HUES64 (cell line): ENCODE results near the gene IGF1R.

Experiments used
- H3K27ac ChIP-seq: 2 replicates; pipeline ENCODE4 v1.7.0; 2013; ENCODE audit warnings: low read depth, low read length, inconsistent platforms
- H3K27me3 ChIP-seq: 2 replicates; pipeline ENCODE4 v1.6.1; 2013; ENCODE audit warnings: mild to moderate bottlenecking, low read length; ENCODE audit not compliant: insufficient read depth
- H3K36me3 ChIP-seq: 2 replicates; pipeline ENCODE4 v1.6.1; 2013; ENCODE audit warnings: mild to moderate bottlenecking, low read length; ENCODE audit not compliant: insufficient read depth
- H3K4me1 ChIP-seq: 2 replicates; pipeline ENCODE4 v1.6.1; 2013; ENCODE audit warnings: mild to moderate bottlenecking, low read length, moderate library complexity; ENCODE audit not compliant: insufficient read depth
- H3K4me3 ChIP-seq: 2 replicates; pipeline ENCODE4 v1.5.1; 2013; ENCODE audit warnings: mild to moderate bottlenecking, low read length, moderate library complexity
- H3K9ac ChIP-seq: 2 replicates; pipeline ENCODE4 v1.6.1; 2013; ENCODE audit warnings: mild to moderate bottlenecking, low read depth, low read length
- H3K9me3 ChIP-seq: 2 replicates; pipeline ENCODE4 v1.6.1; 2013; ENCODE audit warnings: low read depth, low read length; ENCODE audit not compliant: insufficient read depth
- WGBS: fragments of 150-250, 120-280 bp; methylation state at CpG from one replicate; pipeline ENCODE4 v1.1.7; 2013; ENCODE audit warnings: missing lambda C conversion rate; 5-methylcytosine and 5-hydroxymethylcytosine counted together

The IGF1R gene

GRCh38 chr15:98772895-98773294 is 124.6 kb downstream of the IGF1R start:
- peaks cover 66% of the 10 kb centered on the region for H3K4me1 ChIP-seq

DNA sequence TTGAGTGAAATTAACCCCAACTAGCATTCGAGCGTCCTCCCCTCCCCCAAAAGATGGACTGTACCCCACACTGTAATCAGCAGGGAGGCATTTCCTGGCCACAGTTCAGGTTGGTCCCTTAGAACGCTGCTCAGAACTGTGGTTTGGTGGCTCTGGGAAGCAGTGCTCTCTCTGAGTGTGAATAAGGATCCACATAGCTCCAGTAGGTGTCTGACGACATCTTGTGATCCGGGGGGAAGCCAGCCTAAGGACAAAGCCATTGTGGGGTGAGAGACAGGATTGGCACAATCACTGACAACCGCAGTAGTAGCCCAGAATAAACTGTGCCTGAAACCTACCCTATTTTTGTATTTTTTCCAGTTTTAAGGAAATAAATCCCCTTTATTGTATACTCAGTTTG is 125.3 kb downstream of the IGF1R start:
- Histone ChIP-seq H3K4me1 (peaks cover 66% of the 10 kb centered on the region), H3K27ac (peak overlapping the region; percentile 38; the same call in 1 of the 2 replicates)
- 66% methylated on average over 6 of the region's 6 CpGs for WGBS

More at GRCh38 chr15:98772895-98773294, 124.6 kb downstream of the IGF1R start:
- no peaks in the 10 kb centered on the region for H3K27me3 ChIP-seq
- H3K36me3 ChIP-seq, result no peaks in the 10 kb centered on the region
- 89% methylated on average over 3 of the region's 3 CpGs for WGBS
- H3K9me3 ChIP-seq, result no peaks in the 10 kb centered on the region
- no peak overlapping the region for H3K27ac ChIP-seq
- no peak overlapping the region for H3K9ac ChIP-seq
- H3K4me3 ChIP-seq, result no peak overlapping the region

DNA sequence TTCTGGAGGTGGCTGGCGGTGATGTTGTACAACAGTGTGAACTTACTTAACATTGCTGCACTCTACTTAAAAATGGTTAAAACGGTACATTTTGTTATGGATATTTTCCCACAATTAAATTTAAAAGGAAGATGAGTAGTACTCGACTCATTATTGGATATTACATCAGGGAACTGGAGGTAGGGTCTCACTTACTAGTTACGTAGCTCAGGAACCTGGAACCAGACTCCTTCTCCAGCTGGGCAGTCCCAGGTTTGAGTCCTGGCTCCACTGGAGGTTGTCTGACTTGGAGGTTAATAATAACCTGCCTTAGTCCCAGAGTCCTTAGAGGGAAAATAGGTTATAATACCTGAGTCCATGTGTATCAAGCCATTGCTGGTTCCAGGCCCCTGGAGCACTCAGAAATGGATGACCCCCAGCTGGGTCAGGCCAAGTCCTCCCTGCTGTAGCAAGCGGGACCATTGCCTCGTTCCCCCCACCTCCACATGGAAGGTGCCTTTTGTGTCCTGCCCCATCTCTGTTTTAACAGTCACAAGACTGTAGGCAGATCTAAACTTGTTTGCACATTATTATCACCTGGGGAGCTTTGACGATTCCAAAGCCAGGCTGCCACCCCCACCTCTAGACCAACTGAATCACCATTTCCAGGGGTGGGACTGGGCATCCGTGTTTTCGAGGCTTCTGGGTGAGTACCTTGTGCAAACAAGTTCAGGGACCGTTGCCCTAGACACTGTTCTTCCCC is 126.6 kb downstream of the IGF1R start:
- 85% methylated on average over 9 of the region's 10 CpGs for WGBS
- Histone ChIP-seq H3K27me3 (no peaks in the 10 kb centered on the region), H3K4me1 (peaks cover 64% of the 10 kb centered on the region), H3K36me3 (no peaks in the 10 kb centered on the region), H3K4me3 (no peak overlapping the region), H3K9me3 (no peaks in the 10 kb centered on the region), H3K9ac (no peak overlapping the region), H3K27ac (no peak overlapping the region; the same call in 1 of the 2 replicates)

More for the DNA sequence above, 125.3 kb downstream of the IGF1R start:
- Histone ChIP-seq H3K9me3 (no peaks in the 10 kb centered on the region), H3K27me3 (no peaks in the 10 kb centered on the region), H3K36me3 (no peaks in the 10 kb centered on the region), H3K9ac (peak overlapping the region; percentile 6; the same call in 1 of the 2 replicates), H3K4me3 (no peak overlapping the region)

DNA sequence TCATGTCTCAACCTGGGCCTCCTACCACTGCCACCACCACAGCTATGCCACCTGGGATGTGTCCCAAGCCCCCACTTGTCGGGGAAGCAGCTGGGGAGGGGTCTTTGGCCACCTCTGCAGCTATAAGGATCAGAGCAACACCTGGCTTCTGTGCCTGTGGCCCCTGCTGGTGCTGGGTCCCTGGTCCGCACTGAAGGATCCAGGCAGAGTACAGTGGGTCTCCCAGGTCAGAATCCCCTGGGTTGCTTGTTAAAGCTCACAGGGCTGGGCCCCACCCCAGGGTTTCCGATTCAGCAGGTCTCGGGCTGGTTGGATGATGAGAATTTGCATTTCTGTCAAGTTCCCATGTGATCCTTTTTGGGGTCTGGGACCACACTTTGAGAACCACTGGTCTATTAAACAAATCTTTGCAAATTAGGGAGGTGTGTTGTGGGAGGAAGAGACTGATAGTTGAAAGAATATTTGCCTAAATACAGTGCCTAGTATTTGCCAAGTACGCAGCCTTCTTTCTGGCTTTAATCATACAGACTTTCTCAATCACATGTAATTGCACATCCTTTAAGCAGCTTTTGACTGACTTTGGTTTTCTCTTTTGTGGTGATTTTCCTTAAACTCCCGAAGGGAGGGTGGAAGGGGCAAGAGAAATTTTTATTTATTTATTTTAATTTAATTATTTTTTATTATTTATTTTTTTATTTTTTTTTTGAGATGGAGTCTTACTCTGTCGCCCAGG is 127.3 kb downstream of the IGF1R start:
- Histone ChIP-seq H3K4me1 (peaks cover 57% of the 10 kb centered on the region), H3K9me3 (no peaks in the 10 kb centered on the region), H3K27me3 (no peaks in the 10 kb centered on the region), H3K36me3 (no peaks in the 10 kb centered on the region), H3K4me3 (no peak overlapping the region), H3K9ac (no peak overlapping the region), H3K27ac (no peak overlapping the region; the same call in 1 of the 2 replicates)
- 88% methylated on average over 6 of the region's 7 CpGs for WGBS

GRCh38 chr15:98776607-98777281 is 128.4 kb downstream of the IGF1R start:
- Histone ChIP-seq H3K4me3 (no peak overlapping the region), H3K36me3 (no peaks in the 10 kb centered on the region), H3K27ac (peak overlapping the region; percentile 29; the same call in 1 of the 2 replicates), H3K9me3 (no peaks in the 10 kb centered on the region), H3K27me3 (no peaks in the 10 kb centered on the region), H3K4me1 (peaks cover 47% of the 10 kb centered on the region), H3K9ac (no peak overlapping the region)
- WGBS, result 77% methylated on average over 15 of the region's 16 CpGs

GRCh38 chr15:98777426-98777825 is 129.1 kb downstream of the IGF1R start:
- peak overlapping the region; percentile 29; the same call in 1 of the 2 replicates for H3K27ac ChIP-seq
- H3K27me3 ChIP-seq, result no peaks in the 10 kb centered on the region
- H3K4me3 ChIP-seq, result no peak overlapping the region
- peaks cover 42% of the 10 kb centered on the region for H3K4me1 ChIP-seq
- 90% methylated on average over 9 of the region's 9 CpGs for WGBS
- H3K9me3 ChIP-seq, result no peaks in the 10 kb centered on the region
- H3K36me3 ChIP-seq, result no peaks in the 10 kb centered on the region
- no peak overlapping the region for H3K9ac ChIP-seq

DNA sequence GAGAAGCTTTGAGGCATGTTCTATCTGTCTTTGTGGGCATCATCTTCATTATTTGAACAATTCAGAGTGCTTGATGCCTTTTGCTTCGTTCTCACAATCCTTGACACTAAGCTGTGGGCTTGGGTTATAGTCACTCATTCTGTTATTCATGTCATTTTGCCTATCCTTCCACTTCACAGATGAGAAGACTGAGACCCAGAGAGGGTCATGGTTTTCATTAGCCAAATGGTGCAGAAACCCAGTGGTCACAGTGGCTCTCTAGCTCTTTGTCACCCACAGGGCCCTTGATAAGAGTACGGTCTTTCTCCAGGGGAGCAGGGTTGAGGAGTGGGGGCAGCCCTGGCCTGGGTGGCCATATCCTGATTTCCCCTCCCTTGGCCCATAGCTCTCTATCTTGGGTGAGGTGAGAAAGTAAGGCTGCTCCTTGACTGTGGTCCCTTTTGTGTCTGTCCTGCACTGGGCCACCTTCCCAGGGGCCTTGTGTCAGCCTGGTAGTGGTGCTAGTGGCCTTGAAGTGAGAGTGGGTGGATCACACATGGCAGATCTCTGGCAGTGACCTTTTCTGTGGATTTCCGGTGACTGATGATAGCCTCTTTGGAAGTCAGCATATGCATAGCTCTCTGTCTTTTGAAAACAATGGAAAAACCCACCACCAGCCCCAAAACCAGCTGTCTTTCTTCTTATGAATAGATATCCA is 130.1 kb downstream of the IGF1R start:
- no peak overlapping the region; the same call in 1 of the 2 replicates for H3K27ac ChIP-seq
- H3K4me1 ChIP-seq, result peaks cover 44% of the 10 kb centered on the region
- H3K9me3 ChIP-seq, result no peaks in the 10 kb centered on the region
- no peaks in the 10 kb centered on the region for H3K36me3 ChIP-seq
- no peak overlapping the region for H3K9ac ChIP-seq
- no peak overlapping the region for H3K4me3 ChIP-seq
- 76% methylated on average over 3 of the region's 3 CpGs for WGBS
- no peaks in the 10 kb centered on the region for H3K27me3 ChIP-seq

DNA sequence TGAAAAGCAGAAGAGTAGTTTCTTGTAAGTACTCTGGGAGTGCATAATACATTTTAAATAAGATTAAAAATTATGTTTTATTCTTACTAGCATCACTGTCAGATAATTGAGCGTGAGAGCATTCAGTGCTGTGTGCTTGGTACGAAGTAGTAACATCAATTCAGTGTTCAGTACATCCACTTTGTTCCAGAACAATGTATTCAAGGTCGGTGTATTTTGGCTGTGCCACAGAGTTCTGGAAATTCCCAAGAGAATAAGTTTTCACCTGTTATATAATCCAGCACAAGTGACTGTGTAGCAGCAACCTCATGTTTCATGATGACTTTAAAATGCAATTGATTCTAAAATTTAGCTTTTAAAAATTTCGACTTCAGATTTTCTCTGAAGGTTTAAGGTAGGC is 130.6 kb downstream of the IGF1R start:
- H3K4me3 ChIP-seq, result no peak overlapping the region
- peak overlapping the region; percentile 0; the same call in 1 of the 2 replicates for H3K27ac ChIP-seq
- no peak overlapping the region for H3K9ac ChIP-seq
- 97% methylated on average over 3 of the region's 4 CpGs for WGBS
- H3K36me3 ChIP-seq, result no peaks in the 10 kb centered on the region
- peaks cover 42% of the 10 kb centered on the region for H3K4me1 ChIP-seq
- no peaks in the 10 kb centered on the region for H3K9me3 ChIP-seq
- no peaks in the 10 kb centered on the region for H3K27me3 ChIP-seq

DNA sequence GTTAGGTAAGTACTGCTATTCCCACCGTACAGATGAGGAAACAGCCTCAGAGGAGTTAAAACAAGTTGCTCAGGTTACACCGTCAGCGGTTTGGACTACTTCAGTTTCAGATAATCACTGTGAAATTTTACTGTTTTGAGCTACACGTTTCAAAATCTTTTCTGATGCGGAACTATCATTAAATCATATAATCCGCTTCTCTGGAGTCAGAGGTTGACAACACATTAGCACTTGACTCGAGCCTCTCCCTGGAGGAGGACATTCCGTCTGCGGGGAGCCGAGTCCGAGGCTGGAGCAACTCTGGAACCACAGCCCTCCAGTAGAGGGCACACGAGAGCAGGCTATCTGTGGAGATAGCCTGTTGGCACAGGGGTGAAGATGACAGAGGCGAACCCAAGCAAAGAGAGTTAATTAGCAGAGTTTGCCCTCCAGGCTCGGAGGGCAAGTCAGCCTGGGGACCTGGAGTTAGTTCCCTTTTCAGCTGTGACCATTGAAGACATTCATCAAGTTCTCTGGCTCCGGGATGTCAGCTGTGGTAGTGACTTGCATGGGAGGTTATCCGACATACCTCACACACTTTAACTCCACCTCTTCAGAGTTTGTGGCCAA is 131.2 kb downstream of the IGF1R start:
- H3K4me1 ChIP-seq, result peaks cover 44% of the 10 kb centered on the region
- H3K9me3 ChIP-seq, result no peaks in the 10 kb centered on the region
- WGBS, result 18% methylated on average over 15 of the region's 16 CpGs
- H3K9ac ChIP-seq, result no peak overlapping the region
- no peak overlapping the region for H3K4me3 ChIP-seq
- peak overlapping the region; percentile 0; the same call in 1 of the 2 replicates for H3K27ac ChIP-seq
- no peaks in the 10 kb centered on the region for H3K36me3 ChIP-seq
- H3K27me3 ChIP-seq, result no peaks in the 10 kb centered on the region

GRCh38 chr15:98781838-98782237 is 133.5 kb downstream of the IGF1R start:
- no CpG with 5 or more reads among the region's 1 CpG for WGBS
- Histone ChIP-seq H3K27me3 (no peaks in the 10 kb centered on the region), H3K4me1 (peaks cover 55% of the 10 kb centered on the region), H3K27ac (no peak overlapping the region), H3K9ac (no peak overlapping the region), H3K9me3 (no peaks in the 10 kb centered on the region), H3K36me3 (no peaks in the 10 kb centered on the region), H3K4me3 (no peak overlapping the region)
